T47D (cell line): ENCODE data around the gene ADSS2.
"Not testable (repeated sequence)": the region's sequence is repeated elsewhere in the genome, so short reads cannot be mapped to it uniquely, and the experiment has no call there.

Experiments
- DNase-seq, 2 experiments: peaks; one replicate each; pipeline versions ENCODE4 v3.0.0 to v3.0.0-alpha.2; 2011 to 2012; ENCODE audit warnings: low read depth in 1 of 2, low spot score in 1 of 2
- JUND ChIP-seq: IDR thresholded peaks from 2 replicates; pipeline ENCODE4 v1.6.1; 2012; ENCODE audit warnings: low read depth
- in situ Hi-C: cut with HindIII; loops from 2 replicates; pipeline ENCODE4 v1.10.0; 2016; ENCODE audit warnings: low sequenced_read_pairs, low pct_unique_long_range_greater_than_20kb

The ADSS2 gene

DNA sequence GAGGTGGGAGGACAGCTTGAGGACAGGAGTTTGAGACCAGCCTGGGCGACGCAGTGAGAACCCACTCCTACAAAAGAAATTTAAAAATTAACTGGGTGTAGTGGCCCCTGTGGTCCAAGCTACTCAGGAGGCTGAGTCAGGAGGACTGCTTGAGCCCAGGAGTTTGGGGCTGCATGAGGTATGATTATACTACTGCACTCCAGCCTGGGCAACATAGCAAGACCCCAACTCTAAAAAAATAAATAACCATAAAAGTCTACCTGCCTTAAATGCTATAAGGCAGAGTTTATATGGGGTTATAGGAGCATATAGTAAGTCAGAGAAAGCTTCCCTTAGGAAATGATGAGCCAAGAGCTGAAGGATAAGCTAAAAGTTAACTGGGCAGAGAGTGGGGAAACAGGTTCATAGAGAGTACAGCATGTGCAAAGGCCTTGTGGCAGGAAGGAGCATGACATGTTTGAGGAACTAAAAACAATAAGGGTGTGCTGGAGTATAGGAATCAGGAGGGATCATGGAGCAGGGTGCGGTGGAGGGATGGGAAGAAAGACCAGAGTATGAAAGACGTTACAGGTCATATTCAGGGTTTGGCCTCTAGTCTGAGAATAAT lies 68.3 kb downstream of the ADSS2 start:
- TF ChIP-seq JUND: no peak
- DNase-seq: peak in 1 of 2 experiments; percentile 28
- in situ Hi-C loops: no loop called here

DNA sequence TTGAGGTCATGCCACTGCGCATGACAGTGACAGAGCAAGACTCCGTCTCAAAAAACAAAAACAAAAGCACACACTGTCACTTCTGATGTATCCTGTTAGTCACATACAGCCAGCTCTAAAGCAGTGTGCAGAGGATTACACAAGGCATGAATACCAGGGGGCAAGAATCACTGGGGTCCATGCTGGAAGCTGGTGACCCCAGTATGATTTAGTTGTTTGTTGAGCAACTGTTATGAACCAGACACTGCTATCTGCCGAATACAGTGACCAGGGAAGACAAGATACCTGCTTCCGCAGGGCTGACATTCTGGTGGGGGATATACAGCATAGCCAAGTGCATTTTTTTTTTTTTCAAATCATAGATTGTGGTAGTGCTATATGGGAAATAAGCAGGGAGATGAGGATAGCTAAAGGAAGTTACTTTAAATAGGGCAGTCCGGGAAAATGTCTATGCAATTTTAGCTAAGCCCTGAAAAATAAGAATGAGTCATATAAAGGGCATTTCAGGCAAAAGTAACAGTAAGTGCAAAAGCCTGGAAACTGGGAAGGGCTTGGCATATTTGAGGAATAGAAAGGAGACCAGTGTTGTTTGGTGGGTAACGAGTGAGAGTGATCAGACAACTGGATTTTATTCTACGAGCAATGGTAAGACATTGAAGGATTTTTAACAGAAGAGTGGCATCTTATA lies 69.7 kb downstream of the ADSS2 start:
- in situ Hi-C loops: no loop called here
- DNase-seq: no peak
- TF ChIP-seq JUND: no peak

GRCh38 chr1:244376126-244376525 lies 75.6 kb downstream of the ADSS2 start:
- DNase-seq: no peak
- in situ Hi-C loops: no loop called here
- no peak for TF ChIP-seq JUND

GRCh38 chr1:244375051-244375450 lies 76.7 kb downstream of the ADSS2 start:
- TF ChIP-seq JUND: no peak
- DNase-seq: no peak
- in situ Hi-C loops: no loop called here

DNA sequence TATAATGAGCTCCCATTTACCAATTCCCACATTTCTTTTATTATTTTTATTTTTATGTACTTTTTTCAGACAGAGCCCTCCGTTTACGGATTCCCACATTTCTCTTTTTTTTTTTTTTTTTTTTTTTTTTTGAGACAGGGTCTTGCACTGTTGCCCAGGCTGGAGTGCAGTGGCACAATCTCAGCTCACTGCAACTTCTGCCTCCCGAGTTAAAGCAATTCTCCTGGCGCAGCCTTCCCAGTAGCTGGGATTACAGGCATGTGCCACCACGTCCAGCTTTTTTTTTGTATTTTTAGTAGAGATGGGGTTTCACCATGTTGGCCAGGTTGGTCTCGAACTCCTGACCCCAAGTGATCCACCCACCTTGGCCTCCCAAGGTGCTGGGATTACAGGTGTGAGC lies 77.2 kb downstream of the ADSS2 start:
- in situ Hi-C loops, DNase-seq: not testable (repeated sequence)

GRCh38 chr1:244371242-244372141 lies 80.2 kb downstream of the ADSS2 start:
- peak in 1 of 2 experiments; percentile 41 for DNase-seq

DNA sequence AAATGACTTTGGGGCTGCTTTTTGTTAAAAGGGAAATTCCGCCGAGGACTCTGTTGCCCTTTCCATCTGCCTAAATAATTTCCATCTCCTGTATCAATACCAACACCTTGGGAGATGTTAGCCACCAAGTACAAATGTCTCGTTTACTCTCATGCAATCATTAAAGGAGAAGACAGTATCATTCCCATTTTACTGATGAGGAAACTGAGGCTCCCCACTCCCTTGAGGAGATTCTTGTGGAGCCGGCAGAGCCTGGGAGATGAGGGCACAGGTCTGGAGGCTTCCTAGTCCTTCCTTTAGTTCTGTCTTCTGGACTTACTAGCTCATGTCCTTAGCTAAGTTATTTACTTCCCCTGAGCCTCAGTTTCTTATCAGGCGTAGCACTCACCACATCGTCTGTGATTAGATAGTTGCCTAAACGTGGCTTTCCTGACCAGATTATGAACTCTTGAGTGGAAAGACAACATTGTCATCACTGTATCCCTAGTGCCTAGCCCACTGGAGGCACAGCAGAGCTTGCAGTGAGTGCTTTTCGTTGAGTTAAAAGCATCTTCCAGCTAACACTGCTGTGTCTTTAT lies 81.6 kb downstream of the ADSS2 start:
- in situ Hi-C loops: no loop called here
- no peak for TF ChIP-seq JUND
- no peak for DNase-seq

More at GRCh38 chr1:244371242-244372141, 80.2 kb downstream of the ADSS2 start:
- TF ChIP-seq JUND: no peak
- in situ Hi-C loops: no loop called here

GRCh38 chr1:244369256-244370057 lies 82.3 kb downstream of the ADSS2 start:
- TF ChIP-seq JUND: no peak
- in situ Hi-C loops: no loop called here
- DNase-seq: peak in 1 of 2 experiments; percentile 96

DNA sequence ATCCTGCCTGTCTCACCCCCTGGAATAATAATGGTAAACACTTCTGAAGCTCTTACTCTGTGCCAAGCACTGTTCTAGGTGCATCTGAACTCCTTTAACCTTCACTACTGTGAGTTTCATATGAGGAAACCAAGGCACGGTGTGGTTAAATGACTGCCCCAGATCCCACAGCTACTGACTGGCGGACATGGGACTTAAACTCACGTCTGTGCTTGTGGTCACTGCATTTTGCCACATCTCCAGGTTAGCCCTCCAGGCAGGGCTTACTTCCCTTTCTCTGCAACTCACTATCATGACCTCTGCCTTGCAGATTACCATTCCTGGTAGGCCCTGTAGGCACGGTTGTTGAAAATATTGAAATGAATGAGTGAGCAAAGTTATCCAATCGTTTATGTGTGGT lies 83.4 kb downstream of the ADSS2 start:
- DNase-seq: no peak
- in situ Hi-C loops: no loop called here
- no peak for TF ChIP-seq JUND

- no peak for DNase-seq
- in situ Hi-C loops: no loop called here
- TF ChIP-seq JUND: no peak
Measured at GRCh38 chr1:244367399-244368114, 84.2 kb downstream of the ADSS2 start.

DNA sequence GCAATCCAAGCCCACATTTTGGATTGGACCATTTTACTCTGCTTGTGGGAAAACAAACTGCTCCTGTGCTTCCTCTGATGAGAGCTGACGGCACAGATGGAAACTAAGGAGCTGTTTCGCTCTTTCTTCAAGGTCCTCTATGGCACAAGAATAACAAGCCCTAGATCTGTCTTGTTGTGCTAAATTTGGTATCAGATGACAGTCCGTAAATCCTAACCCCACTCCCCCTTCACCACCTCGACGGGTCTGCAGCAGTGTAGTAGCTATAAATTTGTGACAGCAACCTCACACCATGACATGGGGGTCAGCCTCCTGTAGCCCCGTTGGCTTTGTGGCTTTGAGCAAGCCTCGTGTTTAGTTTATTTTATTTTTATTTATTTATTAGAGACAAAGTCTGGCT lies 85.9 kb downstream of the ADSS2 start:
- no peak for TF ChIP-seq JUND
- in situ Hi-C loops: no loop called here
- DNase-seq: no peak

- DNase-seq, in situ Hi-C loops: not testable (repeated sequence)
Measured at GRCh38 chr1:244365262-244365661, 86.4 kb downstream of the ADSS2 start.
